Stimulated activated naive B cell treated with anti-CD40 and anti-IgM and Interleukin-4, amounts not matched to agents 10 μg/mL and 1 μg/mL and 100 μg/mL, for 72 hours (primary cell): ENCODE data around the gene SCO1.
A peak's percentile ranks its signal among the peaks of the same experiment; 100 is the strongest.

Source experiments
- ATAC-seq, 2 donors: fragments of 150-1000 bp; cut with Tn5 transposase; replicated peaks; 2 replicates each; pipeline ENCODE4 v1.10.0; 2021; ENCODE audit warnings: moderate library complexity in 1 of 2
- DNase-seq: peaks from one replicate; pipeline ENCODE4 v3.0.0; 2021
- H3K27ac Mint-ChIP-seq: one replicate; pipeline ENCODE4 v1.8.0; 2022; ENCODE audit warnings: mild to moderate bottlenecking, mixed read lengths
- H3K27me3 Mint-ChIP-seq, 2 donors: one replicate each; pipeline ENCODE4 v1.8.0; 2022; ENCODE audit warnings: mixed read lengths in 2 of 2
- H3K36me3 Mint-ChIP-seq, 2 donors: one replicate each; pipeline ENCODE4 v1.8.0; 2022; ENCODE audit warnings: mixed read lengths in 2 of 2, mild to moderate bottlenecking in 1 of 2
- H3K4me1 Mint-ChIP-seq, 2 donors: one replicate each; pipeline ENCODE4 v1.8.0; 2022; ENCODE audit warnings: mixed read lengths in 2 of 2, mild to moderate bottlenecking in 1 of 2
- H3K4me3 Mint-ChIP-seq, 2 donors: one replicate each; pipeline ENCODE4 v1.8.0; 2022; ENCODE audit warnings: mild to moderate bottlenecking in 2 of 2, mixed read lengths in 2 of 2, moderate library complexity in 1 of 2
- H3K9me3 Mint-ChIP-seq, 2 donors: one replicate each; pipeline ENCODE4 v1.8.0; 2022; ENCODE audit warnings: mixed read lengths in 2 of 2, mild to moderate bottlenecking in 1 of 2

The SCO1 gene

GRCh38 chr17:10653987-10654386 lies 43.3 kb downstream of the SCO1 start:
- no peak overlapping the region for H3K4me3 Mint-ChIP-seq
- ATAC-seq (no peak), DNase-seq (no peak)
- peaks cover 0 to 9% of the 10 kb centered on the region in 2 donors for H3K27me3 Mint-ChIP-seq
- H3K9me3 Mint-ChIP-seq: no peaks in the 10 kb centered on the region
- peaks cover 10 to 30% of the 10 kb centered on the region in 2 donors for H3K36me3 Mint-ChIP-seq
- no peak overlapping the region for H3K27ac Mint-ChIP-seq
- H3K4me1 Mint-ChIP-seq: peaks cover 9 to 12% of the 10 kb centered on the region in 2 donors

- Mint-ChIP-seq H3K4me3 (no peak overlapping the region), H3K9me3 (no peaks in the 10 kb centered on the region), H3K27me3 (peaks cover 0 to 9% of the 10 kb centered on the region in 2 donors), H3K4me1 (peaks cover 9 to 12% of the 10 kb centered on the region in 2 donors), H3K27ac (no peak overlapping the region), H3K36me3 (peaks cover 9 to 30% of the 10 kb centered on the region in 2 donors)
- DNase-seq: no peak
- peak; percentile 65 to 83 for ATAC-seq
These were observed 44.2 kb downstream of the SCO1 start for GRCh38 chr17:10652984-10653659.

DNA sequence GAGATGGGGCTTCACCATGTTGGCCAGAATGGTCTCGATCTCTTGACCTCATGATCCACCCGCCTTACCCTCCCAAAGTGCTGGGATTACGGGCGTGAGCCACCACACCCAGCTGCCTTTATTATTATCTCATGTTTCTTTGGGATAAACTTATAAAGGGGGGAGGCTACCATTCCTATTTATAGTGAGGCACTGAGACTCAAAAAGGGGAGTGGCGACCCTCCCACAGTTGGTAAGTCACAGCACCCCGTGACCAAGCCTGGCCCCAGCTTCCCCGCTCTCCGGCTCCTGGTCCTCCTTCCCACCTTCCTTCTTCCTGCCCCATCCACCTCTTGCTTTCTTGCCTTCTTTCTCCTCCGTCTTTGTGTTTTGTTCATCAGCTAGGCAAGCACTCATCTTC lies 45.4 kb downstream of the SCO1 start:
- no peak overlapping the region for H3K27ac Mint-ChIP-seq
- ATAC-seq (no peak), DNase-seq (no peak)
- peaks cover 0 to 9% of the 10 kb centered on the region in 2 donors for H3K27me3 Mint-ChIP-seq
- H3K4me3 Mint-ChIP-seq: no peak overlapping the region
- H3K9me3 Mint-ChIP-seq: no peaks in the 10 kb centered on the region
- peaks cover 7 to 34% of the 10 kb centered on the region in 2 donors for H3K36me3 Mint-ChIP-seq
- peaks cover 9 to 12% of the 10 kb centered on the region in 2 donors for H3K4me1 Mint-ChIP-seq

DNA sequence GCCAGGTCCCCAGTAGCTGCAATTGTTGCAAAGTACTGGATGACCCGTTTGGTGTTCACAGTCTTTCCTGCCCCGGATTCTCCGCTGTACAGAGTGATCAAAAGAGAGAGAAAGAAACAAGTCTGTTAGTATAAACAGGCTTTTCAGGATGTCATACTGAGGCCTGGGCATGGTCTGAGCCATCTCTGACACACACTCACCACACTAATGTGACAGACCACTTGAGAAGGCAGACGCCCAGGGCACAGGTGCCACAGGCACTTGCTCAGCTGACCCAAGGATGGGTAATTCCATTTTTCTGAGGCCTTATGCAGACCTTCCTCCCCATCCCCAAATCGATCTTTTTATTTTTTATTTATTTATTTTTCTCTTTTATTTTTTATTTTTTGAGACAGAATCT lies 47.7 kb downstream of the SCO1 start:
- no peak for DNase-seq
- Mint-ChIP-seq H3K36me3 (peaks cover 6 to 29% of the 10 kb centered on the region in 2 donors), H3K4me3 (no peak overlapping the region), H3K27me3 (peaks cover 0 to 9% of the 10 kb centered on the region in 2 donors), H3K9me3 (no peaks in the 10 kb centered on the region), H3K4me1 (peaks cover 9 to 12% of the 10 kb centered on the region in 2 donors), H3K27ac (no peak overlapping the region)
- no peak for ATAC-seq

- Mint-ChIP-seq H3K36me3 (peaks cover 10 to 36% of the 10 kb centered on the region in 2 donors), H3K4me1 (peaks cover 7 to 12% of the 10 kb centered on the region in 2 donors), H3K27me3 (peaks cover 0 to 6% of the 10 kb centered on the region in 2 donors), H3K9me3 (no peaks in the 10 kb centered on the region), H3K27ac (no peak overlapping the region), H3K4me3 (no peak overlapping the region)
- DNase-seq (no peak), ATAC-seq (no peak)
These were observed 48.4 kb downstream of the SCO1 start for GRCh38 chr17:10648956-10649355.

GRCh38 chr17:10648381-10648780 lies 49.0 kb downstream of the SCO1 start:
- Mint-ChIP-seq H3K36me3 (peaks cover 13 to 37% of the 10 kb centered on the region in 2 donors), H3K9me3 (no peaks in the 10 kb centered on the region), H3K27me3 (peaks cover 0 to 1% of the 10 kb centered on the region in 2 donors), H3K4me3 (no peak overlapping the region), H3K4me1 (peaks cover 7 to 8% of the 10 kb centered on the region in 2 donors), H3K27ac (no peak overlapping the region)
- no peak for ATAC-seq
- no peak for DNase-seq

DNA sequence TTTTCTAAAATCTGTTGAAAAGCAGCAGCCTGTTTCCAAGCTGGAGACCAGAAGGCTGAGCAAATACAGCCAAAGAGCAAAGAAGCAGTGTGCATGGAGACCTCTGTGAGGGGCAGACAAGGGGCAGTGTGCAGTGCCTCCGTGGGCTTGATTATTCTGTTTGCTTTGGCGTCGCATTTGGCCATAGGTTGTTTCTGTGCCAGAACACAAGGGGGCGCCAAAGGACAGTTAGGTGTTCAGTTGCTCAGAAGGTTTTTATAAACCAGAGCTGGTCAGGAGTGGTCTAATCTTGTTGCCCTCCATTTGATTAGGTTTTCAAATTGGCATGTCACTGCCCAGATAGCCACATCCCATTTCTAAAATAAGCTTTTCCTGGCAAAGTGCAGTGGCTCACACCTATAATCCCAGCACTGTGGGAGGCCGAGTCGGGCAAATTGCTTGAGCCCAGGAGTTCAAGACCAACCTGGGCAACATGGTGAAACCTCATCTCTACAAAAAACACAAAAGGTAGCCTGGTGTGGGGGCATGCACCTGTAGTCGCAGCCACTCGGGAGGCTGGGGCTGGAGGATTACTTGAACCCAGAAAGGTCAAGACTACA lies 50.8 kb downstream of the SCO1 start:
- Mint-ChIP-seq H3K27me3 (no peaks in the 10 kb centered on the region), H3K4me1 (no peaks in the 10 kb centered on the region), H3K4me3 (no peak overlapping the region), H3K9me3 (no peaks in the 10 kb centered on the region), H3K27ac (no peak overlapping the region), H3K36me3 (peaks cover 19 to 40% of the 10 kb centered on the region in 2 donors)
- peak; percentile 39 for DNase-seq
- ATAC-seq: peak; percentile 65 to 68

- Mint-ChIP-seq H3K27me3 (no peaks in the 10 kb centered on the region), H3K4me3 (no peak overlapping the region), H3K4me1 (peaks cover 3 to 5% of the 10 kb centered on the region in 2 donors), H3K27ac (no peak overlapping the region), H3K9me3 (no peaks in the 10 kb centered on the region), H3K36me3 (peaks cover 50 to 60% of the 10 kb centered on the region in 2 donors)
- ATAC-seq (no peak), DNase-seq (no peak)
These were observed 56.9 kb downstream of the SCO1 start for GRCh38 chr17:10640475-10640874.

- DNase-seq (no peak), ATAC-seq (no peak)
- Mint-ChIP-seq H3K36me3 (peaks cover 51 to 64% of the 10 kb centered on the region in 2 donors), H3K27me3 (no peaks in the 10 kb centered on the region), H3K4me3 (no peak overlapping the region), H3K9me3 (no peaks in the 10 kb centered on the region), H3K27ac (no peak overlapping the region), H3K4me1 (peaks cover 14 to 26% of the 10 kb centered on the region in 2 donors)
These were observed 59.2 kb downstream of the SCO1 start for GRCh38 chr17:10638151-10638550.

- no peak overlapping the region for H3K27ac Mint-ChIP-seq
- peaks cover 19 to 26% of the 10 kb centered on the region in 2 donors for H3K4me1 Mint-ChIP-seq
- H3K27me3 Mint-ChIP-seq: no peaks in the 10 kb centered on the region
- no peak for DNase-seq
- no peak for ATAC-seq
- no peak overlapping the region for H3K4me3 Mint-ChIP-seq
- peaks cover 49 to 63% of the 10 kb centered on the region in 2 donors for H3K36me3 Mint-ChIP-seq
- H3K9me3 Mint-ChIP-seq: no peaks in the 10 kb centered on the region
These were observed 62.0 kb downstream of the SCO1 start for GRCh38 chr17:10635290-10635689.

- Mint-ChIP-seq H3K9me3 (peaks cover 0 to 1% of the 10 kb centered on the region in 2 donors), H3K27ac (no peak overlapping the region), H3K27me3 (no peaks in the 10 kb centered on the region), H3K4me3 (peak overlapping the region in 1 of 2 donors; percentile 17), H3K36me3 (peaks cover 50 to 63% of the 10 kb centered on the region in 2 donors), H3K4me1 (peaks cover 19 to 26% of the 10 kb centered on the region in 2 donors)
- peak; percentile 44 for DNase-seq
- ATAC-seq: peak; percentile 99
These were observed 63.5 kb downstream of the SCO1 start for GRCh38 chr17:10633738-10634379.

- H3K27ac Mint-ChIP-seq: no peak overlapping the region
- peaks cover 0 to 1% of the 10 kb centered on the region in 2 donors for H3K9me3 Mint-ChIP-seq
- no peaks in the 10 kb centered on the region for H3K27me3 Mint-ChIP-seq
- DNase-seq (no peak), ATAC-seq (no peak)
- no peak overlapping the region for H3K4me3 Mint-ChIP-seq
- peaks cover 19 to 26% of the 10 kb centered on the region in 2 donors for H3K4me1 Mint-ChIP-seq
- peaks cover 34 to 55% of the 10 kb centered on the region in 2 donors for H3K36me3 Mint-ChIP-seq
These were observed 65.6 kb downstream of the SCO1 start for GRCh38 chr17:10631701-10632100.

DNA sequence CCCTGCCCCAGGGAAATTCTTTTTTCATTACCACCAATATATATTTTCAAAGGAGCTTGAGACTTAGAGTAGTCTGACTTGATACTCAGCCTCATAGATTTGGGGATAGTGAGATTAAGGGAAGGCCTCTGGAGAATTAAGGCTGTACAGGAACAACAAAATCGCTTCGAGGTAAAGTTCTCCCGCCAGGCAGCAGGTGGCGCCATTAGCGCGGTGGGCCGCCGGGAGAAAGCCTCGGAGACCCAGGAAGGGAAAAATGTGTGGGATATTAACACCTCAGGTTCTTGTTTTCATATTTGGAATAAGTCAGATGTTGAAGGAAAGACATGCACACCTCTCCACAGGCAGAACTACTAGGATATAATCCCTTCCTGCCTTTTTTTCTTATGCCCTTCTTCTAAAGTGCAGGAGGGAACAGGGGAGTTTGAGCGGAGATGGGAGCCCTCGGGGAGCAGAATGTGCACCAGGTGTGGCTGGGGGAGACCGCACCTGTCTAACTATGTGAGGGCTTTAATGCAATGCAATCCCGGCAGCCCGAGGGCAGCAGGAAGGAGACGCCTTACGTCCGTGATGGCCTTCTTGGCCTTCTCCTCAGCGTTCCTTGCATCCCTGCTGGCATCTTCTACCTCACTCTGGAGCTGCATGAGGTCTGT lies 66.2 kb downstream of the SCO1 start:
- no peak overlapping the region for H3K27ac Mint-ChIP-seq
- peaks cover 0 to 1% of the 10 kb centered on the region in 2 donors for H3K9me3 Mint-ChIP-seq
- no peaks in the 10 kb centered on the region for H3K27me3 Mint-ChIP-seq
- H3K4me3 Mint-ChIP-seq: no peak overlapping the region
- H3K4me1 Mint-ChIP-seq: peaks cover 19 to 26% of the 10 kb centered on the region in 2 donors
- ATAC-seq: no peak
- DNase-seq: no peak
- H3K36me3 Mint-ChIP-seq: peaks cover 34 to 55% of the 10 kb centered on the region in 2 donors

DNA sequence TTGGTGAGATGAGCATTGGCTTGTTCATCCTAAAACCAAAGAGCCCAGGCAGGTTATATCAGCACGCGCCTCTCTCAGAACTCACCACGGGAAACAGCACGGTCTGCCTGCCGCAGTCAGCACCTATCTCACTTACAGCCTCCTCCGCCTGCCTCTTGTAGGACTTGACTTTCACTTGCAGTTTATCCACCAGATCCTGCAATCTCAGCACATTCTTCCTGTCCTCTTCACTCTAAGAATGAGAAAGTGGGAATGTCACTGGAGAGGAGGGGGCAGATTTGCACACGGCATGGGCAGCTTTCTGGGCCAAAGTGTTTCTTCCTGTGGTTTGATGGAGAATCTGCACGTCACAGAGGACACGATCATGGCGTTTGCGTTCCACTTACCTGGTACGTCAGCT lies 67.6 kb downstream of the SCO1 start:
- ATAC-seq (no peak), DNase-seq (no peak)
- H3K36me3 Mint-ChIP-seq: peaks cover 23 to 43% of the 10 kb centered on the region in 2 donors
- peaks cover 13 to 15% of the 10 kb centered on the region in 2 donors for H3K4me1 Mint-ChIP-seq
- peaks cover 0 to 1% of the 10 kb centered on the region in 2 donors for H3K9me3 Mint-ChIP-seq
- H3K27me3 Mint-ChIP-seq: no peaks in the 10 kb centered on the region
- no peak overlapping the region for H3K4me3 Mint-ChIP-seq
- H3K27ac Mint-ChIP-seq: no peak overlapping the region
